ENCODE results near the gene NSUN2. TPM values are rescaled to one million over a fixed set of nuclear protein-coding genes. Genes with fewer than 3 reads are reported as not detected.

The NSUN2 gene
- polyA plus RNA-seq, 1 experiment, result 31.2 TPM

- H3K4me3 ChIP-seq (ENCODE audit: low read depth, low read length), result no peak overlapping the region
- peaks cover 34% of the 10 kb centered on the region for H3K36me3 ChIP-seq (ENCODE audit: control insufficient read depth, insufficient read depth, low read length)
- ChIA-PET POLR2A (no interaction called here), CTCF (interaction anchor here (1.0 kb wide), 1 partner anchor 20 kb away, joined by 3 read pairs; no protein-coding TSS in a partner anchor)
- no peaks in the 10 kb centered on the region for H3K27me3 ChIP-seq (ENCODE audit: control insufficient read depth, insufficient read depth, low read length)
- no peak for TF ChIP-seq CTCF (IDR thresholded peaks at IDR 0.05; ENCODE audit: insufficient read depth, low read depth, low read length)
- DNase-seq (ENCODE audit: low read depth), result no peak
These were observed 31.0 kb downstream of the NSUN2 start for GRCh38 chr5:6601816-6602215.

DNA sequence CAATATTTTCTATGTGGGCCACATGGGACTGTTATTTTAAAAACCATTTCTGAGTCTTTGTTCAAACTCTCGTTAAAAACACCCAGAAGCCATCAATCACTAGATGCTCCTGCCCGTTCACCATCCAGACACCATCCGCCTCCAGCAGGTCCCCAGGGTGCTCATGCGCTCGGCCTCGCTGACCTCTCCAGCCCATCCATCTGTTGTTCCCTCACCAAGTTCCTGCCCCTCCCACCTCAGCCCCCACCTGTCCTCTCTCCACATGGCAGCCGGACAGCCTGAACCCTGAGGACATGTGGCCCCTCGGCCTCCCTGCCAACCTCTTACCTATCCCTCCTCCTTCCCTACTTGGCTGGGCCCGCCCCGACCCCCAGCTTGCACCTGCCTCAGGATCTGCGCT, 31.6 kb downstream of the NSUN2 start:
- ChIA-PET CTCF (interaction anchor here (1.0 kb wide), 1 partner anchor 19 kb away, joined by 3 read pairs; no protein-coding TSS in a partner anchor), POLR2A (no interaction called here)
- no peak for DNase-seq (ENCODE audit: low read depth)
- no peaks in the 10 kb centered on the region for H3K27me3 ChIP-seq (ENCODE audit: control insufficient read depth, insufficient read depth, low read length)
- H3K4me3 ChIP-seq (ENCODE audit: low read depth, low read length), result no peak overlapping the region
- peaks cover 33% of the 10 kb centered on the region for H3K36me3 ChIP-seq (ENCODE audit: control insufficient read depth, insufficient read depth, low read length)
- TF ChIP-seq CTCF (IDR thresholded peaks at IDR 0.05; ENCODE audit: insufficient read depth, low read depth, low read length), result no peak

- DNase-seq (ENCODE audit: low read depth), result no peak
- CTCF ChIA-PET, result interaction anchor here (0.9 to 1.4 kb wide), 2 partner anchors 145 to 146 kb away, joined by 3 to 4 read pairs; no protein-coding TSS in a partner anchor
- no peak for TF ChIP-seq CTCF (IDR thresholded peaks at IDR 0.05; ENCODE audit: insufficient read depth, low read depth, low read length)
- H3K4me3 ChIP-seq (ENCODE audit: low read depth, low read length), result no peak overlapping the region
- POLR2A ChIA-PET, result no interaction called here
- no peaks in the 10 kb centered on the region for H3K27me3 ChIP-seq (ENCODE audit: control insufficient read depth, insufficient read depth, low read length)
- peaks cover 32% of the 10 kb centered on the region for H3K36me3 ChIP-seq (ENCODE audit: control insufficient read depth, insufficient read depth, low read length)
These were observed 33.1 kb downstream of the NSUN2 start for GRCh38 chr5:6599739-6600138.

GRCh38 chr5:6598351-6598900, 34.4 kb downstream of the NSUN2 start:
- H3K36me3 ChIP-seq (ENCODE audit: control insufficient read depth, insufficient read depth, low read length), result peaks cover 26% of the 10 kb centered on the region
- POLR2A ChIA-PET, result no interaction called here
- H3K27me3 ChIP-seq (ENCODE audit: control insufficient read depth, insufficient read depth, low read length), result no peaks in the 10 kb centered on the region
- TF ChIP-seq CTCF (IDR thresholded peaks at IDR 0.05; ENCODE audit: insufficient read depth, low read depth, low read length), result no peak
- no peak for DNase-seq (ENCODE audit: low read depth)
- H3K4me3 ChIP-seq (ENCODE audit: low read depth, low read length), result no peak overlapping the region
- CTCF ChIA-PET, result interaction anchor here (1.4 kb wide), 1 partner anchor 147 kb away, joined by 4 read pairs; no protein-coding TSS in a partner anchor

- CTCF ChIA-PET, result no interaction called here
- no peak overlapping the region for H3K4me3 ChIP-seq (ENCODE audit: low read depth, low read length)
These were observed 35.3 kb downstream of the NSUN2 start for GRCh38 chr5:6597557-6597956.

More at GRCh38 chr5:6597557-6597956, 35.3 kb downstream of the NSUN2 start:
- DNase-seq (ENCODE audit: low read depth), result no peak
- H3K27me3 ChIP-seq (ENCODE audit: control insufficient read depth, insufficient read depth, low read length), result no peaks in the 10 kb centered on the region
- peaks cover 24% of the 10 kb centered on the region for H3K36me3 ChIP-seq (ENCODE audit: control insufficient read depth, insufficient read depth, low read length)
- POLR2A ChIA-PET, result no interaction called here
- TF ChIP-seq CTCF (IDR thresholded peaks at IDR 0.05; ENCODE audit: insufficient read depth, low read depth, low read length), result no peak

Data from BJ (cell line).